HepG2 (cell line): ENCODE data around the gene ATG13. TPM values are rescaled to one million over a fixed set of nuclear protein-coding genes. Genes with fewer than 3 reads are reported as not detected.

Experiments used
- ATAC-seq: fragments of 200-7000 bp; cut with Tn5 transposase; 3 replicates; pipeline ENCODE4 v1.9.1; 2020; ENCODE audit warnings: mild to moderate bottlenecking, moderate library complexity
- BruUV-seq: library from RNA; stranded (reverse); fragments of 400-500 nt; replicated peaks from 2 replicates; lab custom pipeline; 2021; lab: Mats Ljungman, UMichigan
- CTCF ChIA-PET: fragments of 300-600 bp; formaldehyde crosslinking; extraction: SDS; loops from one replicate; lab custom pipeline; 2021; ENCODE audit warnings: low total read pairs, inconsistent platforms, low intra/inter-chr PET ratio; lab: Yijun Ruan, JAX
- POLR2A ChIA-PET: fragments of 350-600 bp; sonication (Branson Sonifier 250); formaldehyde crosslinking; loops from one replicate; lab custom pipeline; 2020; ENCODE audit warnings: antibody characterized with exemption, inconsistent platforms; lab: Yijun Ruan, JAX
- DNase-seq: peaks from one replicate; pipeline ENCODE4 v3.0.0-alpha.2; 2015; ENCODE audit warnings: low spot score
- FAIRE-seq: peaks from 3 replicates; lab custom pipeline; 2011; peaks lifted over from hg19 to GRCh38; lab: Jason Lieb, UNC
- H2AFZ ChIP-seq: one replicate; pipeline ENCODE4 v1.6.1; 2011; ENCODE audit warnings: low read length, inconsistent platforms
- H3K27ac ChIP-seq: fragments of 300-600 bp; 3 replicates; pipeline ENCODE4 v1.8.0; 2011; ENCODE audit warnings: mixed run types, mild to moderate bottlenecking, mixed read lengths, low read length, inconsistent platforms; ENCODE audit not compliant: insufficient read depth; ENCODE audit errors: extremely low read length
- H3K27me3 ChIP-seq, 2 experiments: fragments of 200-600 bp in 1 of 2; 2 replicates in 1 of 2; 3 replicates in 1 of 2; pipeline versions ENCODE4 v1.6.0 to v1.8.0; 2011; ENCODE audit warnings: low read length in 2 of 2, mild to moderate bottlenecking in 2 of 2, moderate library complexity in 2 of 2, inconsistent platforms in 1 of 2; ENCODE audit not compliant: insufficient read depth in 2 of 2, control insufficient read depth in 1 of 2
- H3K36me3 ChIP-seq, 2 experiments: fragments of 200-600 bp in 1 of 2; replicated peaks in 1 of 2; 2 replicates in 1 of 2; 3 replicates in 1 of 2; pipeline versions ENCODE4 v1.5.1 to v1.8.0; 2011; ENCODE audit warnings: low read length in 2 of 2, inconsistent platforms in 1 of 2; ENCODE audit not compliant: insufficient read depth in 2 of 2, control insufficient read depth in 1 of 2
- H3K4me1 ChIP-seq: 2 replicates; pipeline ENCODE4 v1.5.1; 2012; ENCODE audit warnings: low read length, inconsistent platforms; ENCODE audit not compliant: insufficient read depth
- H3K4me2 ChIP-seq: 2 replicates; pipeline ENCODE4 v1.6.0; 2011; ENCODE audit warnings: low read depth, low read length, inconsistent platforms
- H3K4me3 ChIP-seq, 3 experiments: fragments of 200-600 bp in 1 of 3; sonication (generic), shearing (Covaris generic) in 1 of 3; replicated peaks in 1 of 3; 2 replicates each; pipeline ENCODE4 v1.5.1; 2011 to 2016; ENCODE audit warnings: low read length in 3 of 3, inconsistent platforms in 2 of 3, low read depth in 2 of 3, mild to moderate bottlenecking in 2 of 3, control low read depth in 1 of 3, mixed read lengths in 1 of 3; ENCODE audit not compliant: insufficient read depth in 1 of 3
- H3K79me2 ChIP-seq: one replicate; pipeline ENCODE4 v1.6.1; 2011; ENCODE audit warnings: low read length, inconsistent platforms; ENCODE audit not compliant: insufficient read depth
- H3K9ac ChIP-seq: 2 replicates; pipeline ENCODE4 v1.6.0; 2011; ENCODE audit warnings: mild to moderate bottlenecking, low read depth, low read length, inconsistent platforms; ENCODE audit not compliant: insufficient read depth
- H3K9me3 ChIP-seq: 2 replicates; pipeline ENCODE4 v1.5.1; 2012; ENCODE audit warnings: mild to moderate bottlenecking, low read length
- H4K20me1 ChIP-seq: 2 replicates; pipeline ENCODE4 v1.6.0; 2011; ENCODE audit warnings: inconsistent platforms, mild to moderate bottlenecking, low read length, moderate library complexity; ENCODE audit not compliant: insufficient read depth
- ATF6 ChIP-seq: sonication (generic); formaldehyde crosslinking; conservative IDR thresholded peaks from 2 replicates; pipeline ENCODE4 v1.4.0; 2020; ENCODE audit warnings: missing genetic modification reagents
- DZIP1 ChIP-seq: sonication (generic); formaldehyde crosslinking; IDR thresholded peaks from 2 replicates; pipeline ENCODE4 v1.5.0; 2020; ENCODE audit warnings: mild to moderate bottlenecking, missing genetic modification reagents
- EEA1 ChIP-seq: sonication (generic); formaldehyde crosslinking; IDR thresholded peaks from 2 replicates; pipeline ENCODE4 v1.5.1; 2020; ENCODE audit warnings: mild to moderate bottlenecking, missing genetic modification reagents, borderline replicate concordance
- HHEX ChIP-seq: IDR thresholded peaks from 2 replicates; pipeline ENCODE4 v1.6.1; 2016; ENCODE audit warnings: control low read depth
- RAD51 ChIP-seq: fragments of 450-650 bp; IDR thresholded peaks from 2 replicates; pipeline ENCODE4 v1.6.1; 2016; ENCODE audit warnings: borderline replicate concordance
- RFXAP ChIP-seq: sonication (generic); formaldehyde crosslinking; IDR thresholded peaks from 2 replicates; pipeline ENCODE4 v1.4.0; 2020; ENCODE audit warnings: missing genetic modification reagents, borderline replicate concordance
- SIN3A ChIP-seq: IDR thresholded peaks from 2 replicates; pipeline ENCODE4 v1.6.1; 2011; ENCODE audit warnings: low read depth, mild to moderate bottlenecking, control low read depth, low read length, borderline replicate concordance
- SNAPC4 ChIP-seq: sonication (generic); formaldehyde crosslinking; IDR thresholded peaks from 2 replicates; pipeline ENCODE4 v1.4.0; 2020; ENCODE audit warnings: mild to moderate bottlenecking, missing genetic modification reagents
- SP5 ChIP-seq: IDR thresholded peaks from 2 replicates; pipeline ENCODE4 v1.6.1; 2016; ENCODE audit warnings: low read depth, borderline replicate concordance
- U2AF1 ChIP-seq: fragments of 200-400 bp; formaldehyde crosslinking; optimal IDR thresholded peaks from 2 replicates; pipeline ENCODE3; 2017; ENCODE audit warnings: mild to moderate bottlenecking, low read depth, low read length
- YEATS4 ChIP-seq: sonication (generic); formaldehyde crosslinking; IDR thresholded peaks from 2 replicates; pipeline ENCODE4 v1.4.0; 2020; ENCODE audit warnings: missing genetic modification reagents, borderline replicate concordance
- ZBTB21 ChIP-seq: sonication (generic); formaldehyde crosslinking; IDR thresholded peaks from 2 replicates; pipeline ENCODE4 v1.4.0; 2020; ENCODE audit warnings: missing genetic modification reagents
- ZBTB8A ChIP-seq: sonication (generic); formaldehyde crosslinking; IDR thresholded peaks from 2 replicates; pipeline ENCODE4 v1.4.0; 2020; ENCODE audit warnings: mild to moderate bottlenecking, low read depth, missing genetic modification reagents, borderline replicate concordance
- ZEB1 ChIP-seq: IDR thresholded peaks from 2 replicates; pipeline ENCODE4 v1.6.1; 2012; ENCODE audit warnings: mild to moderate bottlenecking, low read depth, inconsistent platforms; ENCODE audit not compliant: insufficient replicate concordance
- WGBS: methylation state at CpG from one replicate; pipeline ENCODE4 v1.1.6; 2017; ENCODE audit warnings: low lambda C conversion rate; 5-methylcytosine and 5-hydroxymethylcytosine counted together
- in situ Hi-C: cut with HindIII; loops from 2 replicates; pipeline ENCODE4 v1.10.0; 2017; ENCODE audit warnings: low pct_unique_long_range_greater_than_20kb; ENCODE audit not compliant: extremely low pct_ligation_motif_present
- intact Hi-C: fragments of 100-400 bp; cut with micrococcal nuclease; formaldehyde crosslinking; loops from one replicate; pipeline ENCODE4 v1.10.0; 2022; ENCODE audit not compliant: unreplicated experiment
- polyA plus RNA-seq, 8 experiments: library from polyadenylated mRNA; depleted of rRNA in 3 of 8; stranded (reverse) in 7 of 8; unstranded in 1 of 8; fragments of >200 nt; fragmentation: Illumina TruSeq in 4 of 8; extraction: Trizol in 4 of 8; gene quantifications; 2 replicates each; pipeline versions ENCODE4 v1.2.1 to v1.2.3, GENCODE V29; 2011 to 2016; ENCODE audit warnings: low read depth in 4 of 8, missing spikeins in 1 of 8, mixed read lengths in 1 of 8; ENCODE audit not compliant: insufficient read depth in 1 of 8
- total RNA-seq, 5 experiments: library from RNA; depleted of rRNA; stranded (reverse); fragments of >200 nt; fragmentation: Illumina TruSeq; extraction: Trizol; gene quantifications; 2 replicates each; pipeline ENCODE4 v1.2.3, GENCODE V29; 2016; ENCODE audit warnings: low read depth in 1 of 5

ATG13 gene
- total and polyA plus RNA-seq, 2 of the 13 experiments (the other 11 are each of a cell fraction or from before 2014, with no cell fraction given) = 55.0 to 77.3 TPM

GRCh38 chr11:46724088-46724487 lies 106.7 kb downstream of the ATG13 start:
- ATAC-seq = no peak
- Histone ChIP-seq H2AFZ (no peak overlapping the region), H3K36me3 (peaks cover 31 to 56% of the 10 kb centered on the region in 2 experiments), H3K4me1 (peaks cover 86% of the 10 kb centered on the region), H3K9ac (no peak overlapping the region), H3K9me3 (no peaks in the 10 kb centered on the region), H3K4me3 (no peak overlapping the region), H3K79me2 (peaks cover 67% of the 10 kb centered on the region), H3K4me2 (peak overlapping the region; percentile 46), H3K27ac (peak overlapping the region; percentile 41), H4K20me1 (peaks cover 38% of the 10 kb centered on the region), H3K27me3 (no peaks in the 10 kb centered on the region; a peak in 1 of 5 replicates)
- 86% methylated on average over 8 of the region's 8 CpGs for WGBS
- POLR2A ChIA-PET = interaction anchor here (12.3 kb wide), 1 partner anchor 22 kb away, joined by 272 read pairs; the partner anchor contains the start of genes ARHGAP1 and ZNF408
- DNase-seq = no peak
- no peak for FAIRE-seq
- CTCF ChIA-PET = no interaction called here
- intact Hi-C loops = no loop called here
- in situ Hi-C loops = no loop called here
- no TSS peak for BruUV-seq
- TF ChIP-seq RAD51 (no peak), ZBTB8A (CRISPR knock-in tag) (no peak), EEA1 (no peak), ZBTB21 (no peak), DZIP1 (CRISPR knock-in tag) (0 out of 2 replicates have a peak, but pooled peaks have one; percentile 70), U2AF1 (no peak), ATF6 (CRISPR knock-in tag) (no peak), RFXAP (CRISPR knock-in tag) (no peak), SIN3A (no peak), ZEB1 (no peak), SP5 (CRISPR knock-in tag) (no peak), HHEX (no peak), YEATS4 (no peak), SNAPC4 (CRISPR knock-in tag) (no peak)
